Measurements from ENCODE around the gene P3H3.

P3H3 gene

DNA sequence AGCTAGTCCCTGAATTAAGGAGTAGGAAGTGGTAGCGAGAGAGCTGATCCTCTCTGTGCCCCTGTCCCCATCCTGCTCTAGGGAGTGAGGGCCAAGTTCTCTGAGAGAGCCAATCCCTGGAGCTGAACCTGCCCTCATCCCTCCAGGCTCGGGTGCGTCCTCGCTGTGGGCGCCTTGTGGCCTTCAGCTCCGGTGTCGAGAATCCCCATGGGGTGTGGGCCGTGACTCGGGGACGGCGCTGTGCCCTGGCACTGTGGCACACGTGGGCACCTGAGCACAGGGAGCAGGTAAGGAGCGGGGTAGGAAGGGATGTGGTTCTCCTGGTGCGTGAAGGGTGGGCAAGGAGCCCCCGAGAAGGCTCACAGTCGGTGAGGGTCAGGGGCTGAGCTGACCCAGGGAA is 10.6 kb downstream of the P3H3 start:
- Histone ChIP-seq H3K36me3 (replicated peaks; ENCODE audit: low read depth, low read length) (no peaks in the 10 kb centered on the region), H3K79me2 (ENCODE audit: low read length) (no peaks in the 10 kb centered on the region), H3K4me2 (ENCODE audit: low read length) (peak overlapping the region; percentile 85; the same call in 1 of the 2 replicates), H4K20me1 (ENCODE audit: insufficient read depth, low read length) (no peaks in the 10 kb centered on the region), H3K9me3 (ENCODE audit: insufficient read depth, low read length) (no peaks in the 10 kb centered on the region), H3K4me3 (ENCODE audit: low read length) (no peak overlapping the region), H3K27me3 (ENCODE audit: low read depth, low read length) (no peaks in the 10 kb centered on the region), H3K27ac (ENCODE audit: low read length) (no peak overlapping the region), H2AFZ (ENCODE audit: low read depth, low read length) (no peak overlapping the region), H3K9ac (ENCODE audit: low read length) (no peak overlapping the region; the same call in 1 of the 2 replicates), H3K4me1 (ENCODE audit: low read length) (peaks cover 45% of the 10 kb centered on the region)
- TF ChIP-seq EZH2phosphoT487 (IDR thresholded peaks at IDR 0.05; ENCODE audit: low read depth), result no peak
- TF ChIP-seq, protein P1, sequence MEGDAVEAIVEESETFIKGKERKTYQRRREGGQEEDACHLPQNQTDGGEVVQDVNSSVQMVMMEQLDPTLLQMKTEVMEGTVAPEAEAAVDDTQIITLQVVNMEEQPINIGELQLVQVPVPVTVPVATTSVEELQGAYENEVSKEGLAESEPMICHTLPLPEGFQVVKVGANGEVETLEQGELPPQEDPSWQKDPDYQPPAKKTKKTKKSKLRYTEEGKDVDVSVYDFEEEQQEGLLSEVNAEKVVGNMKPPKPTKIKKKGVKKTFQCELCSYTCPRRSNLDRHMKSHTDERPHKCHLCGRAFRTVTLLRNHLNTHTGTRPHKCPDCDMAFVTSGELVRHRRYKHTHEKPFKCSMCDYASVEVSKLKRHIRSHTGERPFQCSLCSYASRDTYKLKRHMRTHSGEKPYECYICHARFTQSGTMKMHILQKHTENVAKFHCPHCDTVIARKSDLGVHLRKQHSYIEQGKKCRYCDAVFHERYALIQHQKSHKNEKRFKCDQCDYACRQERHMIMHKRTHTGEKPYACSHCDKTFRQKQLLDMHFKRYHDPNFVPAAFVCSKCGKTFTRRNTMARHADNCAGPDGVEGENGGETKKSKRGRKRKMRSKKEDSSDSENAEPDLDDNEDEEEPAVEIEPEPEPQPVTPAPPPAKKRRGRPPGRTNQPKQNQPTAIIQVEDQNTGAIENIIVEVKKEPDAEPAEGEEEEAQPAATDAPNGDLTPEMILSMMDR (IDR thresholded peaks at IDR 0.05; ENCODE audit: low read depth, low read length), result no peak

DNA sequence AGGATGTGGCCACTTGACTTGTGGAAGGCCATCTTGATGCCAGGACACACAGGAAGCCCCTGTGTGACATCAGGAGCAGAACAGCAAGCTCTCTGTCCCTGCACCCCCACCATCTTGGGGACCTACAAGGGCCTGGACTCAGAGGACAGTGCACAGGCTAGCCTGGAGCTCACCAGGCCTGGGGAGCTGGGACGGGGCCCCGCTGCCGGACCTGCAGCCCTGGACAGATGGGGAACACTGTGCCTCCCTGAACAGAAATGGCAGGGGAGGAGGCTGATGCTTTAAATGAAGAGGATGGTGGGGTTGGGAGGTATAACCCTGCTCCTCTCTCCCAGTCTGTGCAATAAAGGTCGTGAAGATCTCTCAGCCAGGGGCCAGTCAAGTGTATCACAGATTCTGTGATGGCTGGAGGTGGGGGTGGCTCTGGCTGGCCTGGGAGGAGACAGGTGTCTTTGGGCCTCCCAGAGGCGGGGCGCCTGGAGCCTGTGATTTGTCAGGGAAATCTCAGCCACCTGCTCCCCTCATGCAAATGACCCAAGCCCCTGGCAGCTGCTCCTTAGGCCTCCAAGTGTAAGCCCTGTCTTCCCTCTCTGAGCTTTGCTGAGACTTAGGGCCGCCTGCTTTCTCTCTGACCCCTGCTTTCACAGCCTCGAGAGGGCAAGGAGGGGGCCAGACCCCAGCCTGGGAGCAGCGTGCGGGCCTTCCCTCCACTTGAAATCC is 11.4 kb downstream of the P3H3 start:
- TF ChIP-seq EZH2phosphoT487 (IDR thresholded peaks at IDR 0.05; ENCODE audit: low read depth), result no peak
- TF ChIP-seq, protein P1 (IDR thresholded peaks at IDR 0.05; ENCODE audit: low read depth, low read length), result no peak
- Histone ChIP-seq H3K4me2 (ENCODE audit: low read length) (peak overlapping the region; percentile 85), H3K9ac (ENCODE audit: low read length) (peak overlapping the region; percentile 70), H4K20me1 (ENCODE audit: insufficient read depth, low read length) (no peaks in the 10 kb centered on the region), H3K36me3 (replicated peaks; ENCODE audit: low read depth, low read length) (peaks cover 4% of the 10 kb centered on the region), H3K79me2 (ENCODE audit: low read length) (no peaks in the 10 kb centered on the region), H3K4me1 (ENCODE audit: low read length) (peaks cover 45% of the 10 kb centered on the region), H2AFZ (ENCODE audit: low read depth, low read length) (no peak overlapping the region), H3K4me3 (ENCODE audit: low read length) (peak overlapping the region; percentile 63), H3K27me3 (ENCODE audit: low read depth, low read length) (no peaks in the 10 kb centered on the region), H3K27ac (ENCODE audit: low read length) (peak overlapping the region; percentile 91), H3K9me3 (ENCODE audit: insufficient read depth, low read length) (no peaks in the 10 kb centered on the region)

DNA sequence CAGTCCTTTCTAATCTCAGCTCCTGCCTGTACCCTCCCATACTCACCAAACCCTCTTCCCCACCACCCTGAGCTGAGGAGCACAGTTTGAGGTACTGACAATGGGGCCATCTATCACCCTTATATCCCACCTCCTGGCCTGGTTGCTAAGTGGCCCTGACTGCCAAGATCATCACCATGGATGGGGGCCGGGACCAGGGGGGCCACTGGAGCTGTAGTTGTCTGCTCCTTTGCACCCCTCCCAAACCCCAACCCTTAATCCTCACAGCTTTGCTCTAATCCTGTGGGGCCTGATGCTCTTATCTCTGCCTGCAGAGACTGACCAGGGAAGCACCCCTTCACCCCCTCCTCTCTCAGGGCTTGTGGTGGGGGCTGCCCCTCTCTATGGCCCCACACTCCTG is 12.1 kb downstream of the P3H3 start:
- Histone ChIP-seq H3K36me3 (replicated peaks; ENCODE audit: low read depth, low read length) (peaks cover 11% of the 10 kb centered on the region), H3K4me3 (ENCODE audit: low read length) (peak overlapping the region; percentile 63), H3K79me2 (ENCODE audit: low read length) (no peaks in the 10 kb centered on the region), H4K20me1 (ENCODE audit: insufficient read depth, low read length) (no peaks in the 10 kb centered on the region), H3K9me3 (ENCODE audit: insufficient read depth, low read length) (no peaks in the 10 kb centered on the region), H3K4me2 (ENCODE audit: low read length) (peak overlapping the region; percentile 85), H3K9ac (ENCODE audit: low read length) (peak overlapping the region; percentile 70), H3K27me3 (ENCODE audit: low read depth, low read length) (no peaks in the 10 kb centered on the region), H3K27ac (ENCODE audit: low read length) (peak overlapping the region; percentile 91), H2AFZ (ENCODE audit: low read depth, low read length) (no peak overlapping the region), H3K4me1 (ENCODE audit: low read length) (peaks cover 45% of the 10 kb centered on the region)
- TF ChIP-seq, protein P1 (IDR thresholded peaks at IDR 0.05; ENCODE audit: low read depth, low read length), result no peak
- TF ChIP-seq EZH2phosphoT487 (IDR thresholded peaks at IDR 0.05; ENCODE audit: low read depth), result no peak

DNA sequence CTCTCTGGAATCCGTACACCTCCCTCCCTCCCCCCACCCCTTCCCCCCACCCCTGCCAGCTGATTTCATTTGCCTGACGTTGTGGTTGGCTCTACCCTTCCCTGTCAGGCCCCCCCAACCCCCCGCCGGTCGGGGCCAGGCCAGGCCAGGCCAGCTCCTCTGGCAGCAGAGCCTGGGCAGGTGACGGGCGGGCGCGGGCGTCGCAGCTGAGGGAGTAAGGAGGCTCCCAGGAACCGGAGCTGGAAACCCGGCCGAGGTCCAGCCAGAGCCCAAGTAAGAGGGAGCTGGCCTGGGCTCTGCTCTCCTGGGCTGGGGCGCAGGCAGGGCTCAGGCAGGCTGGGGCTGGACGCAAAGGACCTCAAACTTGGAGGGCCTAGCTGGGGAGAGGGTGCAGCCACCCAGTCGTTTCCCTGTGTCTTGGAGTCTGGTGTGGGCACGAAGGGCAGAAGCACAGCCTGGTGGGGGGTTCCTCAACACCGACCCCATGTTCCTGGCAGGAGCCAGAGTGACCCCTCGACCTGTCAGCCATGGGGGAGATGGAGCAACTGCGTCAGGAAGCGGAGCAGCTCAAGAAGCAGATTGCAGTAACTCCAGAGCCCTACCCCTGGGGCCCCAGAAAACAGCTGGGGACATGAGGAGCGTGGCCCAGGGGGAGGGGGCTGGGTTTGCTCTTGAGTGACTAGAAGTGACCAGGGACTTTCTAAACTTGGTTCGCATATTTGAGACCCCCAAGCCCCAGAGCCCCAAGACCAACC is 12.7 kb downstream of the P3H3 start, which contains the start of gene GNB3:
Gene GNB3 (plus strand): TSS at position 165 of the 755 bp plus-strand sequence. CDS start 363 bp downstream, at position 528.
- H3K4me3 ChIP-seq (ENCODE audit: low read length), result peak within 1 kb of the TSS; percentile 63
- no peaks in the 10 kb centered on the region for H3K27me3 ChIP-seq (ENCODE audit: low read depth, low read length)
- no peaks in the 10 kb centered on the region for H3K9me3 ChIP-seq (ENCODE audit: insufficient read depth, low read length)
- peaks cover 13% of the 10 kb centered on the region for H3K36me3 ChIP-seq (replicated peaks; ENCODE audit: low read depth, low read length)
- peak within 1 kb of the TSS; percentile 85 for H3K4me2 ChIP-seq (ENCODE audit: low read length)
- no peaks in the 10 kb centered on the region for H4K20me1 ChIP-seq (ENCODE audit: insufficient read depth, low read length)
- H2AFZ ChIP-seq (ENCODE audit: low read depth, low read length), result no peak within 1 kb of the TSS
- H3K27ac ChIP-seq (ENCODE audit: low read length), result peak within 1 kb of the TSS; percentile 91
- H3K79me2 ChIP-seq (ENCODE audit: low read length), result no peaks in the 10 kb centered on the region
- H3K4me1 ChIP-seq (ENCODE audit: low read length), result peaks cover 43% of the 10 kb centered on the region
- TF ChIP-seq, protein P1 (IDR thresholded peaks at IDR 0.05; ENCODE audit: low read depth, low read length), result no peak
- TF ChIP-seq EZH2phosphoT487 (IDR thresholded peaks at IDR 0.05; ENCODE audit: low read depth), result no peak
- H3K9ac ChIP-seq (ENCODE audit: low read length), result peak within 1 kb of the TSS; percentile 70

Measured in OCI-LY3 (cell line).